ENCODE data around the gene TAP2. TPM values are rescaled to one million over a fixed set of nuclear protein-coding genes. Genes with fewer than 3 reads are reported as not detected.
A peak's percentile ranks its signal among the peaks of the same experiment; 100 is the strongest.

The TAP2 gene
- total RNA-seq, 1 donor from 2014 or later = 81.8 TPM

DNA sequence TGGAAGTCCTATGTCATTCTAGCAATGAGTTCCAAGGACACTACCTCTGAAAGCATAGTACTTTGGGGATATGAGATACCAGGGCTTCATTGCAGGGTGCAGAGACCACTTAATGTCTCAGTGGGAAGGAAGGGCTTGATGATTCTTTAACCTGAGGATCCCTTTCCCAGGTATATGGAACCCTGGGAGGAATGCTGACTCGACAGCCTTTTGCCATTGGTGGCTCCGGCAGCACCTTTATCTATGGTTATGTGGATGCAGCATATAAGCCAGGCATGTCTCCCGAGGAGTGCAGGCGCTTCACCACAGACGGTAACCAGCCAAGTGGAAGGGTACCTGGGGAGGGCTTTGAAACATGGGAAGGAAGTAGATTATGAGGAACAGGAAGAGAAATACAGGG is 19.7 kb upstream of the TAP2 start:
- H3K4me1 ChIP-seq = peaks cover 21% of the 10 kb centered on the region
- H3K36me3 ChIP-seq = peaks cover 50% of the 10 kb centered on the region
- H3K4me3 ChIP-seq = no peak overlapping the region
- TF ChIP-seq, protein P1, sequence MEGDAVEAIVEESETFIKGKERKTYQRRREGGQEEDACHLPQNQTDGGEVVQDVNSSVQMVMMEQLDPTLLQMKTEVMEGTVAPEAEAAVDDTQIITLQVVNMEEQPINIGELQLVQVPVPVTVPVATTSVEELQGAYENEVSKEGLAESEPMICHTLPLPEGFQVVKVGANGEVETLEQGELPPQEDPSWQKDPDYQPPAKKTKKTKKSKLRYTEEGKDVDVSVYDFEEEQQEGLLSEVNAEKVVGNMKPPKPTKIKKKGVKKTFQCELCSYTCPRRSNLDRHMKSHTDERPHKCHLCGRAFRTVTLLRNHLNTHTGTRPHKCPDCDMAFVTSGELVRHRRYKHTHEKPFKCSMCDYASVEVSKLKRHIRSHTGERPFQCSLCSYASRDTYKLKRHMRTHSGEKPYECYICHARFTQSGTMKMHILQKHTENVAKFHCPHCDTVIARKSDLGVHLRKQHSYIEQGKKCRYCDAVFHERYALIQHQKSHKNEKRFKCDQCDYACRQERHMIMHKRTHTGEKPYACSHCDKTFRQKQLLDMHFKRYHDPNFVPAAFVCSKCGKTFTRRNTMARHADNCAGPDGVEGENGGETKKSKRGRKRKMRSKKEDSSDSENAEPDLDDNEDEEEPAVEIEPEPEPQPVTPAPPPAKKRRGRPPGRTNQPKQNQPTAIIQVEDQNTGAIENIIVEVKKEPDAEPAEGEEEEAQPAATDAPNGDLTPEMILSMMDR (IDR thresholded peaks at IDR 0.05) = no peak
- no peak for ATAC-seq
- intact Hi-C loops (cut with DNase I) = no loop called here
- no peak overlapping the region for H3K27ac ChIP-seq
- no peaks in the 10 kb centered on the region for H3K27me3 ChIP-seq (ENCODE audit: low read depth)
- no peaks in the 10 kb centered on the region for H3K9me3 ChIP-seq
- no peak for DNase-seq

DNA sequence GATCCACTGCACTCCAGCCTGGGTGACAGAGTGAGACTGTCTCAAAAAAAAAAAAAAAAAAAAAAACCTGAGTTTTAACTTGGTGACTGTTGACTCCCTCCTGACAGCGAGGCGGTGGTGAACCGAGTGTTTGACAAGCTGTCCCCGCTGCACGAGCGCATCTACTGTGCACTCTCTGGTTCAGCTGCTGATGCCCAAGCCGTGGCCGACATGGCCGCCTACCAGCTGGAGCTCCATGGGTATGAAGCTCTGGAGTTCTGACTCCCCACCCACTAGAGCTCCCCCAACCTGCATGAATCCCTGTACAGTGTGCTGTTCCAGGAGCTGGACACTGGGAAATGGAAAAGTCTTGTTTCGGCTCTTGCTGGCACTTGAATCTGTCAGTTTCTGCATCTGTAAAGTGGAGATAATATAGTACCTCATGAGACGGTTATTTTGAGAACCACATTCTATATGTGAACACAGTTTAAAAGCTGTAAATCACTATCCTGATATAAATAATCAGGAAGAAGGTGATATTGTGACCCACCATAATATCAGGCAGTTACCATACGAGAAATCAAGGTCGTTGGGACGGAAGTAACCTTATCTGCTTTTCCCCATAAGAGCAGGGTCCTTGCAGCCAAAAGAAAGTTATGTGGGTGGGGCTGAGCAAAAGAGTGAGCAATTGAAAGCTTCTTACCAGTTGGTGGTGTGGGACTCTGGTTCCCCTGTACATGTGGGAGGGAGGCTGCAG is 18.8 kb upstream of the TAP2 start:
- Histone ChIP-seq H3K4me3 (no peak overlapping the region), H3K27me3 (ENCODE audit: low read depth) (no peaks in the 10 kb centered on the region), H3K9me3 (no peaks in the 10 kb centered on the region), H3K36me3 (peaks cover 50% of the 10 kb centered on the region), H3K4me1 (peaks cover 26% of the 10 kb centered on the region), H3K27ac (no peak overlapping the region)
- intact Hi-C loops (cut with DNase I) = no loop called here
- DNase-seq (no peak), ATAC-seq (no peak)
- TF ChIP-seq, protein P1 (IDR thresholded peaks at IDR 0.05) = no peak

DNA sequence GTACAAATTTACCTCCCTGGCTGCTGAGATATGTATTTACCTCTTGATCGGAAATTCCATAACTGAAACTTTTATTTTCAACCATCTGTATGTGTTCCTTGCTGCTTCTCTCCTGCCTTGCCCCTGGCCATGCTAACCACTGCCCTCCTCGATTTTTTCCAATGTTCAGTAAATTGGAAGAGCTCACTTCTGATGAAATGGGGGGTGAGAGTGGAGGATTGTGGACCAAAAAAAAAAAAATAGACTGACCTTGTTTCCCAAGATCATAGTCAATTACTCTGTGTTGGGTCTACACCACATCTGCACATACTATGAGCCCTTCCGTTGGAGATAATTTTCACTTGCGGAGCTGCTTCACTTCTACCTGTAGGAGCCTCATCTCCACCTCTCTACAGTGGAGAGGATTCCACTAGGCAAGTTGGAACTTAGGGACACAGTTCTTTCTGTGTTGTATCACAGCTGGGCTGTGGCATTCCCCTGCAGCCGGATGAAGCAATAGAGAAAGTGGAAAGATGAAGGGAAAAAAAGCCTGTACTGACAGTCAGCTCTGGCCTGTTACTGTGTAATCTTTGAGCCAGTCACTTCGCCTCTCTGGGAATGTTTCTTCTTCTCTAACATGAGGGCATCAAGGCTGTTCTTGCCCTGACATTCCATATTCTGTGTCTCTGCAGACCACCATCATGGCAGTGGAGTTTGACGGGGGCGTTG is 17.1 kb upstream of the TAP2 start:
- DNase-seq (no peak), ATAC-seq (no peak)
- intact Hi-C loops (cut with DNase I) = no loop called here
- Histone ChIP-seq H3K9me3 (no peaks in the 10 kb centered on the region), H3K36me3 (peaks cover 61% of the 10 kb centered on the region), H3K4me3 (peak overlapping the region; percentile 93), H3K27ac (peak overlapping the region; percentile 97), H3K4me1 (peaks cover 43% of the 10 kb centered on the region), H3K27me3 (ENCODE audit: low read depth) (no peaks in the 10 kb centered on the region)
- TF ChIP-seq, protein P1 (IDR thresholded peaks at IDR 0.05) = no peak

DNA sequence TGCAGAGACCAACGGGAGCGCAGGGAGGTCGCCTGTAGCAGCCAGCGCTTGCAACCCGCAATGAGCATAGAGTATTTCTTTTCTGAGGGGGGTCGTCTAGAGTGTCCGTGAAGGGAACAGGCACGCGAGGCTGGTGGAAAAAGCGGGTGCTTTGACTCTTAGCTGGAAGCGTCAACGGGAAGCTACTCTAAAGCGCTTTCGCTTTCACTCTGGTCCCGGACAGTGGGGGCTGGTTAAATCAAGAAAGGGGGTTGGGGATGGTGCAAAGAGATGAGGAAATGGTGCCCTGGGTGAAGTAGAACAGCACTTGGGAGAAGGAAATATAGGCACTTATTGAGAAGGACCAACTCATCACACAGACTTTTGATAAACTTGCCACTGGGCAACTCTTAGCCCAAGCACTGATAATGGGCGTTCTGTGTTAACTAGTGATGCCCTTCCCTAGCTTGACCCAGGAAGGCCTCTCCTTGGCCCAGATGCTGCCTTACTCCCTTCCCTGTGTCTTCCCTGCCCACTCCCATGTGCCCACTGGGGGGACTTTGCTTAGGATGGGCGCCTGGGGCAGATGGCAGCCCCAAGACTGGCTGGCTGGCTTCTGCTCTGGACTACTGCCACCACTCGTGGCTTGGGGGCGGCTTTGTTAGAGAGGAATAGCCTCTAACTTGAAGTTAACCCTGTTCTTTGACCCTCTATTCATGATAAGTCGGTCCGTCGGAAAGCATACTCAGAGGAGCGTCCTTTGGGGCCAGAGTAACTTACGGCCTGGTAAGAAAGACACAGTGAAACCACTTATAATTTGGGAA is 16.0 kb upstream of the TAP2 start:
- H3K4me1 ChIP-seq = peaks cover 52% of the 10 kb centered on the region
- DNase-seq (peak; percentile 61), ATAC-seq (peak; percentile 51 to 57)
- no peaks in the 10 kb centered on the region for H3K9me3 ChIP-seq
- peak overlapping the region; percentile 97 for H3K27ac ChIP-seq
- no peaks in the 10 kb centered on the region for H3K27me3 ChIP-seq (ENCODE audit: low read depth)
- intact Hi-C loops (cut with DNase I) = no loop called here
- peak overlapping the region; percentile 93 for H3K4me3 ChIP-seq
- H3K36me3 ChIP-seq = peaks cover 61% of the 10 kb centered on the region
- TF ChIP-seq, protein P1 (IDR thresholded peaks at IDR 0.05) = no peak

DNA sequence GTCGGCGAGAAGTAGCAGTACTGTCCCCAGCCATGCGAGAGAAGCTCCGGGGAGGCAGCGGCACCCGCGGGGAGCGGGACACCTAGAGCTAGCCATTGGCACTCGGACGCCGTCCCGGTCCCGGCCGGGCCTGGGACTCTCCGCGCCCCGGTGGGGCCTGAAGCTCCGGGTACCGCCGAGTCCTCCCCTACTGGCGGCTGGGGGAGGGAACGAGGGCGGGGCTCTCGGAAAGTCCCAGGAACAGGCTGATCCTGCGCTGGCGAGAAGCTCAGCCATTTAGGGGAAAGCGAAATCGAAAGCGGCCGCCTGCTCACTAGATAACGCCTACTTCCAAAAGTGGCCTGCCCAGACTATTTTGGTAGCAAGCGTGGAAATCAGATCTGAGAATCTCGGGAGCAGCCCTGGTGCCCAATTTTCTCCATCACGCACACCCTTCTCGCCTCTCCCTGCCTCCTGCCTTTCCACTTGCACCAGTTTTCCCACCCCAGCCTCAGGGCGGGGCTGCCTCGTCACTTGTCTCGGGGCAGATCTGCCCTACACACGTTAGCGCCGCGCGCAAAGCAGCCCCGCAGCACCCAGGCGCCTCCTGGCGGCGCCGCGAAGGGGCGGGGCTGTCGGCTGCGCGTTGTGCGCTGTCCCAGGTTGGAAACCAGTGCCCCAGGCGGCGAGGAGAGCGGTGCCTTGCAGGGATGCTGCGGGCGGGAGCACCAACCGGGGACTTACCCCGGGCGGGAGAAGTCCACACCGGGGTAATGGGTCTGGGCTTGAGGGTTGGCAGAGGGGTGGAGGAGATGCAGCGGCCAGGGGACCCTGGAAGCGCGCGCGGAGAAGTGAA is 15.2 kb upstream of the TAP2 start, which contains the start of the genes PSMB9 and TAP1:
Gene PSMB9, plus strand, starts transcription at position 652 of the 835 bp plus-strand sequence. Its CDS starts 38 bp downstream, at position 690.
Gene TAP1, minus strand, starts transcription at position 164 of the 835 bp plus-strand sequence. Its CDS starts 68 bp downstream, at position 96.
- peak; percentile 96 to 97 for ATAC-seq
- Histone ChIP-seq H3K4me1 (peaks cover 52% of the 10 kb centered on the region), H3K27ac (peak within 1 kb of the TSS; percentile 97), H3K27me3 (ENCODE audit: low read depth) (no peaks in the 10 kb centered on the region), H3K9me3 (no peaks in the 10 kb centered on the region), H3K36me3 (peaks cover 59% of the 10 kb centered on the region), H3K4me3 (peak within 1 kb of the TSS; percentile 93)
- DNase-seq = peak; percentile 97
- TF ChIP-seq, protein P1 (IDR thresholded peaks at IDR 0.05) = peak; percentile 88
- intact Hi-C loops (cut with DNase I) = no loop called here
